PC-3 (cell line): Measurements from ENCODE around the gene THAP7. TPM values are rescaled to one million over a fixed set of nuclear protein-coding genes. Genes with fewer than 3 reads are reported as not detected.

ENCODE experiments used
- ATAC-seq: fragments of 200-7000 bp; cut with Tn5 transposase; 2 replicates; pipeline ENCODE4 v1.9.1; 2020; ENCODE audit warnings: mild to moderate bottlenecking, moderate library complexity
- BruUV-seq: library from RNA; stranded (reverse); fragments of 400-500 nt; replicated peaks from 2 replicates; lab custom pipeline; 2021; lab: Mats Ljungman, UMichigan
- CTCF ChIA-PET: fragments of 300-600 bp; sonication (Branson Sonifier 250); formaldehyde crosslinking; loops from one replicate; lab custom pipeline; 2022; ENCODE audit warnings: antibody characterized with exemption; lab: Charles Lee
- POLR2A ChIA-PET: fragments of 300-600 bp; sonication (Branson Sonifier 250); formaldehyde crosslinking; loops from one replicate; lab custom pipeline; 2022; ENCODE audit warnings: antibody characterized with exemption; ENCODE audit not compliant: unreplicated experiment; lab: Charles Lee
- DNase-seq: peaks from one replicate; pipeline ENCODE4 v3.0.0-alpha.2; 2015
- H2AFZ ChIP-seq: fragments of 300-600 bp; sonication (generic); 2 replicates; pipeline ENCODE4 v1.6.0; 2016; ENCODE audit warnings: antibody characterized with exemption, low read length
- H3F3A ChIP-seq: fragments of 300-600 bp; sonication (generic); one replicate; pipeline ENCODE4 v1.6.0; 2017; ENCODE audit warnings: antibody characterized with exemption, low read length, control low read depth, mild to moderate bottlenecking; ENCODE audit not compliant: unreplicated experiment
- H3K27ac ChIP-seq: fragments of 300-600 bp; sonication (generic); 2 replicates; pipeline ENCODE4 v1.5.1; 2016; ENCODE audit warnings: mild to moderate bottlenecking, low read length
- H3K27me3 ChIP-seq: fragments of 300-600 bp; sonication (generic); 2 replicates; pipeline ENCODE4 v1.6.1; 2016; ENCODE audit warnings: low read length, mixed read lengths
- H3K36me3 ChIP-seq: fragments of 300-600 bp; sonication (generic); 2 replicates; pipeline ENCODE4 v1.6.1; 2016; ENCODE audit warnings: low read depth, mixed run types, low read length, mixed read lengths
- H3K4me1 ChIP-seq: fragments of 300-600 bp; sonication (generic); 2 replicates; pipeline ENCODE4 v1.5.1; 2016; ENCODE audit warnings: low read length; ENCODE audit not compliant: insufficient read depth
- H3K4me2 ChIP-seq: fragments of 300-600 bp; sonication (generic); 2 replicates; pipeline ENCODE4 v1.6.0; 2016; ENCODE audit warnings: low read length
- H3K4me3 ChIP-seq: fragments of 300-600 bp; sonication (generic); 2 replicates; pipeline ENCODE4 v1.5.1; 2016; ENCODE audit warnings: mild to moderate bottlenecking, low read length, mixed read lengths
- H3K79me2 ChIP-seq: fragments of 300-600 bp; sonication (generic); 2 replicates; pipeline ENCODE4 v1.6.1; 2017; ENCODE audit warnings: low read length, mixed read lengths
- H3K9ac ChIP-seq: fragments of 300-600 bp; sonication (generic); 2 replicates; pipeline ENCODE4 v1.6.0; 2016; ENCODE audit warnings: mild to moderate bottlenecking, low read length
- H3K9me2 ChIP-seq: fragments of 300-600 bp; sonication (generic); replicated peaks from 2 replicates; pipeline ENCODE4 v1.6.1; 2016; ENCODE audit warnings: mixed run types, low read length, mixed read lengths
- H3K9me3 ChIP-seq: fragments of 300-600 bp; sonication (generic); 2 replicates; pipeline ENCODE4 v1.6.1; 2016; ENCODE audit warnings: low read length, mixed read lengths
- H4K20me1 ChIP-seq: fragments of 300-600 bp; sonication (generic); 2 replicates; pipeline ENCODE4 v1.6.1; 2016; ENCODE audit warnings: low read length, mixed read lengths
- EZH2 ChIP-seq: fragments of 300-600 bp; sonication (generic); IDR thresholded peaks from one replicate; pipeline ENCODE4 v1.6.1; 2017; ENCODE audit warnings: antibody characterized with exemption, mild to moderate bottlenecking, low read length; ENCODE audit not compliant: unreplicated experiment
- EZH2phosphoT487 ChIP-seq: fragments of 300-600 bp; sonication (generic); IDR thresholded peaks from 2 replicates; pipeline ENCODE4 v1.6.1; 2018; ENCODE audit warnings: mild to moderate bottlenecking, antibody characterized with exemption, low read length, borderline replicate concordance
- intact Hi-C: fragments of 100-400 bp; cut with micrococcal nuclease; formaldehyde crosslinking; loops from 2 replicates; pipeline ENCODE4 v1.9.0; 2023
- total RNA-seq: library from RNA; depleted of rRNA; stranded (reverse); fragments of >200 nt; gene quantifications from 2 replicates; pipeline ENCODE4 v1.2.3, GENCODE V29; 2014
- TF ChIP-seq, protein P1 (sequence below): fragments of 300-600 bp; sonication (generic); conservative IDR thresholded peaks from 2 replicates; pipeline ENCODE4 v1.5.1; 2017; ENCODE audit warnings: antibody characterized with exemption, low read depth, mild to moderate bottlenecking, low read length

Gene THAP7
- total RNA-seq, 1 experiment from 2014 or later: 43.0 TPM

DNA sequence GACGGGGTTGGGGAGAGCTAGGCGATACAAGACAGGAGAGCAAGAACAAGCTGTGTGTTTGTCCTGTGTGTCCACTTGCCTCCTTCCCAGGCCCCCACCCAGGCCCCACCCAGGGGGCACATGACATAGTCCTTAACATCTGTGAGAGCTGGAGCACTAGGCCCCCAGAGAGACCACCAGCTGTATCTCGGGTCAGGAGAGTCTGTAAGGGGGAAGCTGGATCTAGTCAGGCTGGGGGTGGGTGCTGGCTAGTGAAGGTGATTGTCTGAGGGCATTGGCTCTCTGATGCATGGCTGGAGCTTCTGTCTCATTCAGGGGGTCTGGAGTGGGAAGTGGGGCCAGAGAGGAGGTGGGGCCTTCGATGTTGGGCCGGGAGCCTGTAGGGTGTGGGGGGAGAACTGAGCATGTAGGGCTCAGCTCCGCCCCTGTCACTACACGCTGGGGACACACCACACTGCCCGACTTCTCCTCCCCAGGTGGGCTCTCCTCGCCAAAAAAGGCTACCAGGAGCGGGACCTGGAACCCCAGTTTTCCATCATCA lies 13.6 kb upstream of the THAP7 start:
- H3F3A ChIP-seq: no peaks in the 10 kb centered on the region
- DNase-seq (no peak), ATAC-seq (no peak)
- H3K4me3 ChIP-seq: no peak overlapping the region
- H3K9ac ChIP-seq: no peak overlapping the region
- peaks cover 7% of the 10 kb centered on the region; the same call in 1 of the 2 replicates for H3K4me1 ChIP-seq
- no peaks in the 10 kb centered on the region for H4K20me1 ChIP-seq
- H3K9me2 ChIP-seq: no peaks in the 10 kb centered on the region
- H3K27ac ChIP-seq: no peak overlapping the region
- intact Hi-C loops: no loop called here
- H3K79me2 ChIP-seq: no peaks in the 10 kb centered on the region
- no TSS peak for BruUV-seq
- H3K27me3 ChIP-seq: no peaks in the 10 kb centered on the region
- ChIA-PET POLR2A (no interaction called here), CTCF (interaction anchor here (0.7 kb wide), 1 partner anchor 41 kb away, joined by 4 read pairs; no protein-coding TSS in a partner anchor)
- TF ChIP-seq EZH2phosphoT487: no peak
- no peak for TF ChIP-seq EZH2
- TF ChIP-seq, protein P1, sequence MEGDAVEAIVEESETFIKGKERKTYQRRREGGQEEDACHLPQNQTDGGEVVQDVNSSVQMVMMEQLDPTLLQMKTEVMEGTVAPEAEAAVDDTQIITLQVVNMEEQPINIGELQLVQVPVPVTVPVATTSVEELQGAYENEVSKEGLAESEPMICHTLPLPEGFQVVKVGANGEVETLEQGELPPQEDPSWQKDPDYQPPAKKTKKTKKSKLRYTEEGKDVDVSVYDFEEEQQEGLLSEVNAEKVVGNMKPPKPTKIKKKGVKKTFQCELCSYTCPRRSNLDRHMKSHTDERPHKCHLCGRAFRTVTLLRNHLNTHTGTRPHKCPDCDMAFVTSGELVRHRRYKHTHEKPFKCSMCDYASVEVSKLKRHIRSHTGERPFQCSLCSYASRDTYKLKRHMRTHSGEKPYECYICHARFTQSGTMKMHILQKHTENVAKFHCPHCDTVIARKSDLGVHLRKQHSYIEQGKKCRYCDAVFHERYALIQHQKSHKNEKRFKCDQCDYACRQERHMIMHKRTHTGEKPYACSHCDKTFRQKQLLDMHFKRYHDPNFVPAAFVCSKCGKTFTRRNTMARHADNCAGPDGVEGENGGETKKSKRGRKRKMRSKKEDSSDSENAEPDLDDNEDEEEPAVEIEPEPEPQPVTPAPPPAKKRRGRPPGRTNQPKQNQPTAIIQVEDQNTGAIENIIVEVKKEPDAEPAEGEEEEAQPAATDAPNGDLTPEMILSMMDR: no peak
- H2AFZ ChIP-seq: no peak overlapping the region
- H3K4me2 ChIP-seq: no peak overlapping the region
- H3K36me3 ChIP-seq: no peaks in the 10 kb centered on the region
- H3K9me3 ChIP-seq: no peaks in the 10 kb centered on the region

DNA sequence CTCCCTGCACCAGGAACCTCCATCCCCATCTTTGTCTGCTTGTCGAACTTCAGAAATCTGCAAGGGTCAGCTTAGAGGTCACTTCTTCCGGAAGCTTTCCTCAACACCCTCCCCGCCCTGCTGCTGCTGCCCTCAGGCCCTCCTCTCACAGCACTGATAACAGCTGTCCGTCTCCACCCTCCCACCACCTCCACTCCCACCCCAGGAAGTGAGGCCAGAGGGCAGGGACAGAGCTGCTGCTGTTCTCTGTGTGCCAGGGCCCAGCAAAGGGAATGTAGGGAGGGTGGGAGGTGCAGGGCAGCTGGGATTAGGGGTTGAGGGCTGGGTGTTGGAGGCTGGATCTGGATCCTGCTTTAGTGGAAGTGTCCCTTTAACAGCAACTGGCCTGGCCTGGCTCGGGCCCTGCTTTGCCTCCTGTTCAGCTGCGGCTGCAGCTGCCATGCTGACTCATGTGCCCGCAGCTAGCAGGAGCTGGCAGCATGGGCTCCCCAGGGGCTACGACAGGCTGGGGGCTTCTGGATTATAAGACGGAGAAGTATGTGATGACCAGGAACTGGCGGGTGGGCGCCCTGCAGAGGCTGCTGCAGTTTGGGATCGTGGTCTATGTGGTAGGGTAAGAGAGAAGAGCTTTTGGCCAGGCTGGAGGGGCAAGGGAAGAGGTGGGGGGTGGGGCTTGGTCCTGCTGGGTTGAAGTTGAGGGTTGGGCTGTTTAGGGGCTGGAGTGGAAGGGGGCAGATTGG lies 13.0 kb upstream of the THAP7 start, which contains the start of gene P2RX6:
Gene P2RX6, plus strand, starts transcription at position 440 of the 740 bp plus-strand sequence. Its CDS starts 10 bp downstream, at position 450.
- POLR2A ChIA-PET: interaction anchor here (0.6 kb wide), 1 partner anchor 33 kb away, joined by 6 read pairs; the partner anchor contains the start of gene LZTR1
- CTCF ChIA-PET: no interaction called here
- no peaks in the 10 kb centered on the region for H3K9me2 ChIP-seq
- H4K20me1 ChIP-seq: no peaks in the 10 kb centered on the region
- no peaks in the 10 kb centered on the region for H3K9me3 ChIP-seq
- DNase-seq (peak; percentile 17), ATAC-seq (peak; percentile 83)
- no peaks in the 10 kb centered on the region for H3K36me3 ChIP-seq
- intact Hi-C loops: no loop called here
- no peaks in the 10 kb centered on the region for H3K27me3 ChIP-seq
- peak within 1 kb of the TSS; percentile 28 for H3K4me2 ChIP-seq
- no peak within 1 kb of the TSS for H3K9ac ChIP-seq
- no peak within 1 kb of the TSS for H3K4me3 ChIP-seq
- no peaks in the 10 kb centered on the region for H3K79me2 ChIP-seq
- H3K4me1 ChIP-seq: peaks cover 7% of the 10 kb centered on the region; the same call in 1 of the 2 replicates
- peak within 1 kb of the TSS; percentile 61; the same call in 1 of the 2 replicates for H2AFZ ChIP-seq
- BruUV-seq: no TSS peak
- H3K27ac ChIP-seq: no peak within 1 kb of the TSS
- TF ChIP-seq, protein P1: no peak
- TF ChIP-seq EZH2phosphoT487 (no peak), EZH2 (no peak)
- no peaks in the 10 kb centered on the region for H3F3A ChIP-seq
